Spleen (tissue), 11 donors: ENCODE results near the gene VPS52. TPM values are rescaled to one million over a fixed set of nuclear protein-coding genes. Genes with fewer than 3 reads are reported as not detected.

Experiments
- DNase-seq: peaks from one replicate; pipeline ENCODE4 v3.0.0-alpha.2; 2020
- H3K27ac ChIP-seq, 8 donors: fragments of 200-600 bp; sonication (generic) in 7 of 8; 1 replicate in 4 of 8; 2 replicates in 4 of 8; pipeline versions ENCODE4 v1.5.0 to v1.8.0; 2016 to 2021; ENCODE audit warnings: inconsistent platforms in 4 of 8, mild to moderate bottlenecking in 4 of 8, moderate library complexity in 1 of 8
- H3K27me3 ChIP-seq, 7 donors: fragments of 200-600 bp; sonication (generic) in 6 of 7; replicated peaks in 1 of 7; 1 replicate in 4 of 7; 2 replicates in 3 of 7; pipeline versions ENCODE4 v1.5.0 to v1.8.0; 2016 to 2021; ENCODE audit warnings: inconsistent platforms in 3 of 7, mild to moderate bottlenecking in 1 of 7
- H3K36me3 ChIP-seq, 6 donors: fragments of 200-600 bp; sonication (generic) in 5 of 6; 1 replicate in 4 of 6; 2 replicates in 2 of 6; pipeline versions ENCODE4 v1.5.0 to v1.8.0; 2016 to 2021; ENCODE audit warnings: inconsistent platforms in 2 of 6
- H3K4me1 ChIP-seq, 6 donors: fragments of 200-600 bp; sonication (generic) in 5 of 6; 1 replicate in 3 of 6; 2 replicates in 3 of 6; pipeline versions ENCODE4 v1.5.0 to v1.8.0; 2016 to 2021; ENCODE audit warnings: inconsistent platforms in 3 of 6
- H3K4me3 ChIP-seq, 8 donors: fragments of 200-600 bp; sonication (generic) in 7 of 8; 1 replicate in 4 of 8; 2 replicates in 4 of 8; pipeline versions ENCODE4 v1.5.0 to v1.8.0; 2016 to 2021; ENCODE audit warnings: inconsistent platforms in 4 of 8, mild to moderate bottlenecking in 4 of 8, moderate library complexity in 2 of 8
- H3K9me3 ChIP-seq, 8 donors: fragments of 200-600 bp; sonication (generic) in 7 of 8; 1 replicate in 4 of 8; 2 replicates in 4 of 8; pipeline versions ENCODE4 v1.5.0 to v1.8.0; 2016 to 2021; ENCODE audit warnings: inconsistent platforms in 4 of 8
- POLR2A ChIP-seq, 3 donors: fragments of 450-650 bp; IDR thresholded peaks; one replicate each; pipeline ENCODE4 v1.5.1; 2017; ENCODE audit warnings: antibody characterized with exemption in 3 of 3, mild to moderate bottlenecking in 1 of 3
- POLR2AphosphoS5 ChIP-seq, 3 donors: sonication (generic); formaldehyde crosslinking; IDR thresholded peaks; one replicate each; pipeline ENCODE4 v1.5.1; 2017; ENCODE audit warnings: antibody characterized with exemption in 3 of 3
- WGBS, 5 donors: extraction: QIAGEN DNeasy Blood & Tissue Kit in 3 of 5; methylation state at CpG; one replicate each; pipeline versions ENCODE4 v1.1.5 to v1.1.7; 2013 to 2018; 5-methylcytosine and 5-hydroxymethylcytosine counted together
- intact Hi-C: fragments of 100-400 bp; cut with DNase I; formaldehyde crosslinking; loops from one replicate; pipeline ENCODE4 v1.15.0; 2023; ENCODE audit warnings: low total_unique reads
- polyA plus RNA-seq, 3 donors: library from polyadenylated mRNA; stranded (reverse); fragments of 200-250 nt; gene quantifications; one replicate each; pipeline ENCODE4 v1.2.1, GENCODE V29; 2013
- total RNA-seq, 7 donors: library from RNA; depleted of rRNA in 3 of 7; stranded (reverse); fragments of >200 nt in 3 of 7; fragmentation: NEBNext Ultra II Directional in 4 of 7; extraction: Animal tissue kit (Norgen Biotek cat#: 25700) in 4 of 7; gene quantifications; one replicate each; pipeline versions ENCODE4 v1.1.0 to v1.2.1, GENCODE V29; 2016 to 2021
- TF ChIP-seq, protein P1 (sequence below), 11 experiments: fragments of 200-600 bp in 7 of 11; fragments of 450-650 bp in 4 of 11; sonication (generic) in 4 of 11; IDR thresholded peaks in 8 of 11; conservative IDR thresholded peaks in 3 of 11; 1 replicate in 7 of 11; 2 replicates in 4 of 11; pipeline versions ENCODE4 v1.4.0 to v1.8.0; 2016 to 2021; ENCODE audit warnings: antibody characterized with exemption in 11 of 11, inconsistent platforms in 4 of 11, mild to moderate bottlenecking in 1 of 11
- donor health status: healthy with polysubstance abuse.
- donor health status: DM: no; HTN: no; CAD: no; lungs with moderate emphysema.
- donor health status: DM: no; HTN: no; CAD: no.
- donor health status: Bipolar disorder and iron deficiency.
- donor health status: healthy.
- donor health status: DM: no; HTN: no; CAD: no.
- donor health status: DM: yes; HTN: yes; CAD: no.

VPS52 gene
- total and polyA plus RNA-seq, 10 donors = 31.7 to 87.7 (median 54.1) TPM

DNA sequence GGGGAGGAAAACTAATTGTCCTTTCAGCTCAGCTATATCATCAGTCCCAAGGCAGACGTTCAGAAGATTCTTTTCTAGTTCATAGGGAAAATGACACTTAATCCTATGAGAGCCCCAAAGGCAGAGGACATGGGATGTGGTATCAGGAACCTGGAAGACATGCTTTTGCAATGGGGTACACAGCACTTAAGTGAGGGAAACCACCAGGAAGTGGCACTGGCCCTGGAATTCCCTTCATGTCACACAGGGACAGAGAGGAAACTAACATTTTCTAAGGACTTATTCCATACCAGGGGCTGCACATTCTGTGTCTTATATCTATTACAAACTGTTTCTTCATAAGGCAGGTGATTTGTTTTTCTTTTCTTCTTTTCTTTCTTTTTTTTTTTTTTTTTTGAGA is 28.2 kb downstream of the VPS52 start:
- Histone ChIP-seq H3K4me1 (peaks cover 3 to 11% (median 10%) of the 10 kb centered on the region in 6 donors), H3K27me3 (peaks cover 0 to 38% (median 0%) of the 10 kb centered on the region in 7 donors), H3K27ac (no peak overlapping the region), H3K9me3 (no peaks in the 10 kb centered on the region), H3K36me3 (no peaks in the 10 kb centered on the region), H3K4me3 (no peak overlapping the region)
- 47 to 71% (median 55%) methylated on average over 1 of the region's 1 CpG for WGBS, 5 donors
- DNase-seq = peak; percentile 5
- intact Hi-C loops = no loop called here
- TF ChIP-seq POLR2AphosphoS5 (IDR thresholded peaks at IDR 0.05) (no peak), POLR2A (IDR thresholded peaks at IDR 0.05) (no peak)
- TF ChIP-seq, protein P1, sequence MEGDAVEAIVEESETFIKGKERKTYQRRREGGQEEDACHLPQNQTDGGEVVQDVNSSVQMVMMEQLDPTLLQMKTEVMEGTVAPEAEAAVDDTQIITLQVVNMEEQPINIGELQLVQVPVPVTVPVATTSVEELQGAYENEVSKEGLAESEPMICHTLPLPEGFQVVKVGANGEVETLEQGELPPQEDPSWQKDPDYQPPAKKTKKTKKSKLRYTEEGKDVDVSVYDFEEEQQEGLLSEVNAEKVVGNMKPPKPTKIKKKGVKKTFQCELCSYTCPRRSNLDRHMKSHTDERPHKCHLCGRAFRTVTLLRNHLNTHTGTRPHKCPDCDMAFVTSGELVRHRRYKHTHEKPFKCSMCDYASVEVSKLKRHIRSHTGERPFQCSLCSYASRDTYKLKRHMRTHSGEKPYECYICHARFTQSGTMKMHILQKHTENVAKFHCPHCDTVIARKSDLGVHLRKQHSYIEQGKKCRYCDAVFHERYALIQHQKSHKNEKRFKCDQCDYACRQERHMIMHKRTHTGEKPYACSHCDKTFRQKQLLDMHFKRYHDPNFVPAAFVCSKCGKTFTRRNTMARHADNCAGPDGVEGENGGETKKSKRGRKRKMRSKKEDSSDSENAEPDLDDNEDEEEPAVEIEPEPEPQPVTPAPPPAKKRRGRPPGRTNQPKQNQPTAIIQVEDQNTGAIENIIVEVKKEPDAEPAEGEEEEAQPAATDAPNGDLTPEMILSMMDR (IDR thresholded peaks at IDR 0.05 in 8 of 11, conservative IDR thresholded peaks at IDR 0.05 in 3 of 11) = no peak

- TF ChIP-seq POLR2AphosphoS5 (IDR thresholded peaks at IDR 0.05) (no peak), POLR2A (IDR thresholded peaks at IDR 0.05) (no peak)
- TF ChIP-seq, protein P1 (IDR thresholded peaks at IDR 0.05 in 8 of 11, conservative IDR thresholded peaks at IDR 0.05 in 3 of 11) = no peak
Measured at GRCh38 chr6:33241968-33242367, 29.7 kb downstream of the VPS52 start.

GRCh38 chr6:33237741-33238140 is 33.9 kb downstream of the VPS52 start:
- intact Hi-C loops = loop anchor here (10.0 kb wide), 1 partner anchor 233 kb away; the partner anchor contains the start of gene HLA-DOA
- WGBS, 5 donors = 46 to 70% (median 56%) methylated on average over 2 of the region's 2 CpGs

More at GRCh38 chr6:33241968-33242367, 29.7 kb downstream of the VPS52 start:
- H3K4me3 ChIP-seq = no peak overlapping the region
- H3K9me3 ChIP-seq = no peaks in the 10 kb centered on the region
- H3K27me3 ChIP-seq = peaks cover 0 to 34% (median 0%) of the 10 kb centered on the region in 7 donors
- H3K36me3 ChIP-seq = no peaks in the 10 kb centered on the region
- 43 to 48% (median 44%) methylated on average over 3 of the region's 3 CpGs for WGBS, 5 donors
- H3K27ac ChIP-seq = no peak overlapping the region
- H3K4me1 ChIP-seq = no peaks in the 10 kb centered on the region
- intact Hi-C loops = no loop called here
- DNase-seq = no peak

GRCh38 chr6:33236852-33237251 is 34.8 kb downstream of the VPS52 start:
- intact Hi-C loops = loop anchor here (10.0 kb wide), 1 partner anchor 232 kb away; the partner anchor contains the start of gene HLA-DOA
- TF ChIP-seq, protein P1 (IDR thresholded peaks at IDR 0.05 in 8 of 11, conservative IDR thresholded peaks at IDR 0.05 in 3 of 11) = no peak
- no peak for DNase-seq

More at GRCh38 chr6:33237741-33238140, 33.9 kb downstream of the VPS52 start:
- H3K4me3 ChIP-seq = no peak overlapping the region
- H3K27me3 ChIP-seq = peaks cover 0 to 51% (median 0%) of the 10 kb centered on the region in 7 donors
- H3K36me3 ChIP-seq = no peaks in the 10 kb centered on the region
- H3K27ac ChIP-seq = no peak overlapping the region
- no peaks in the 10 kb centered on the region for H3K4me1 ChIP-seq
- H3K9me3 ChIP-seq = no peaks in the 10 kb centered on the region
- no peak for DNase-seq
- TF ChIP-seq POLR2AphosphoS5 (IDR thresholded peaks at IDR 0.05) = no peak
- TF ChIP-seq POLR2A (IDR thresholded peaks at IDR 0.05) = no peak
- TF ChIP-seq, protein P1 (IDR thresholded peaks at IDR 0.05 in 8 of 11, conservative IDR thresholded peaks at IDR 0.05 in 3 of 11) = no peak

More at GRCh38 chr6:33236852-33237251, 34.8 kb downstream of the VPS52 start:
- Histone ChIP-seq H3K9me3 (no peaks in the 10 kb centered on the region), H3K4me3 (no peak overlapping the region), H3K27ac (no peak overlapping the region), H3K4me1 (no peaks in the 10 kb centered on the region), H3K27me3 (peaks cover 0 to 57% (median 0%) of the 10 kb centered on the region in 7 donors), H3K36me3 (no peaks in the 10 kb centered on the region)
- WGBS, 5 donors = 85 to 94% (median 88%) methylated on average over 6 of the region's 6 CpGs
